DOHH2 (cell line): Measurements from ENCODE around the gene AURKA.

Experiments
- H3F3A ChIP-seq: fragments of 200-600 bp; sonication (generic), shearing (Covaris generic); 2 replicates; pipeline ENCODE4 v1.6.0; 2016; ENCODE audit warnings: antibody characterized with exemption, mild to moderate bottlenecking; ENCODE audit not compliant: control insufficient read depth, insufficient read depth
- H3K27ac ChIP-seq: fragments of 200-600 bp; sonication (generic); 2 replicates; pipeline ENCODE4 v1.5.1; 2014; ENCODE audit warnings: low read depth, mild to moderate bottlenecking, low read length, moderate library complexity
- H3K27me3 ChIP-seq: fragments of 200-600 bp; sonication (generic); 2 replicates; pipeline ENCODE4 v1.6.1; 2014; ENCODE audit warnings: mild to moderate bottlenecking, low read length, mixed read lengths; ENCODE audit not compliant: control insufficient read depth
- H3K36me3 ChIP-seq: fragments of 200-600 bp; sonication (generic); 2 replicates; pipeline ENCODE4 v1.6.1; 2014; ENCODE audit warnings: mild to moderate bottlenecking, low read length, moderate library complexity, mixed read lengths; ENCODE audit not compliant: control insufficient read depth
- H3K4me1 ChIP-seq: fragments of 200-600 bp; sonication (generic); 2 replicates; pipeline ENCODE4 v1.6.1; 2014; ENCODE audit warnings: mild to moderate bottlenecking, low read length, mixed read lengths; ENCODE audit not compliant: control insufficient read depth
- H3K4me2 ChIP-seq: fragments of 200-600 bp; sonication (generic); 2 replicates; pipeline ENCODE4 v1.6.0; 2014; ENCODE audit warnings: mild to moderate bottlenecking, low read length, moderate library complexity
- H3K4me3 ChIP-seq: fragments of 200-600 bp; sonication (generic); 2 replicates; pipeline ENCODE4 v1.5.1; 2014; ENCODE audit warnings: mild to moderate bottlenecking, low read length, mixed read lengths
- H3K79me2 ChIP-seq: fragments of 200-600 bp; sonication (generic); 2 replicates; pipeline ENCODE4 v1.6.1; 2014; ENCODE audit warnings: mild to moderate bottlenecking, low read length, mixed read lengths; ENCODE audit not compliant: control insufficient read depth
- H3K9me2 ChIP-seq: fragments of 200-600 bp; sonication (generic); replicated peaks from 2 replicates; pipeline ENCODE4 v1.6.1; 2014; ENCODE audit warnings: mild to moderate bottlenecking, low read length, mixed read lengths; ENCODE audit not compliant: control insufficient read depth
- H3K9me3 ChIP-seq: fragments of 200-600 bp; sonication (generic); 2 replicates; pipeline ENCODE4 v1.6.1; 2014; ENCODE audit warnings: antibody characterized with exemption, low read length, mixed read lengths; ENCODE audit not compliant: control insufficient read depth, insufficient read depth
- H4K20me1 ChIP-seq: fragments of 200-600 bp; sonication (generic); 2 replicates; pipeline ENCODE4 v1.6.0; 2014; ENCODE audit warnings: low read depth, mild to moderate bottlenecking, antibody characterized with exemption, low read length, moderate library complexity; ENCODE audit not compliant: control insufficient read depth, insufficient read depth
- EZH2phosphoT487 ChIP-seq: fragments of 200-600 bp; sonication (generic); IDR thresholded peaks from 2 replicates; pipeline ENCODE4 v1.6.1; 2017; ENCODE audit warnings: borderline replicate concordance, mild to moderate bottlenecking, antibody characterized with exemption, low read length, moderate library complexity, mixed read lengths
- TF ChIP-seq, protein P1 (sequence below): fragments of 200-600 bp; sonication (generic); IDR thresholded peaks from one replicate; pipeline ENCODE4 v1.5.1; 2014; ENCODE audit warnings: antibody characterized with exemption, mild to moderate bottlenecking, low read depth, low read length; ENCODE audit not compliant: poor library complexity, severe bottlenecking

The AURKA gene

DNA sequence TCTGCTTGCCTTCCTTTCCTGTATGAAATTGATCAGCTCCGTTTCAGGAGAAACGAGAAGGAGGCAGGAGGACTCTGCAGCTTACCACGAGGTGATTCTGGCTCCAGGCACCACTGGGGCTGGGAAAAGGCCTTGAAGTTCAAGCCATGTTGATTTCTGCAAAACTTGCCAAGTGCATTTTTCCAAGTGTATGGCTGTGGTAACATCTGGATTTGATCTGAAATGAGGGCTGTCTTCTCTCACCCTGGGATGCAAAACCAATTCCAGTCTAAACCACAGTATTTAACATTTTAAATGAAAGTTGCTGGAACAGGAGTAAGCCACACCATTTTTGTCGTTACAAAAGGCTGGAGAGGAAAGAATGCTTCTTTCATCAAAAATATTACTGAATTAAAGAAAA lies 69.3 kb downstream of the AURKA start:
- Histone ChIP-seq H3K9me2 (no peaks in the 10 kb centered on the region), H3K27me3 (no peaks in the 10 kb centered on the region), H3K4me1 (no peaks in the 10 kb centered on the region), H3K27ac (no peak overlapping the region), H4K20me1 (no peaks in the 10 kb centered on the region), H3K79me2 (no peaks in the 10 kb centered on the region), H3K9me3 (no peaks in the 10 kb centered on the region), H3F3A (no peaks in the 10 kb centered on the region), H3K4me3 (no peak overlapping the region), H3K4me2 (no peak overlapping the region), H3K36me3 (no peaks in the 10 kb centered on the region)
- TF ChIP-seq, protein P1, sequence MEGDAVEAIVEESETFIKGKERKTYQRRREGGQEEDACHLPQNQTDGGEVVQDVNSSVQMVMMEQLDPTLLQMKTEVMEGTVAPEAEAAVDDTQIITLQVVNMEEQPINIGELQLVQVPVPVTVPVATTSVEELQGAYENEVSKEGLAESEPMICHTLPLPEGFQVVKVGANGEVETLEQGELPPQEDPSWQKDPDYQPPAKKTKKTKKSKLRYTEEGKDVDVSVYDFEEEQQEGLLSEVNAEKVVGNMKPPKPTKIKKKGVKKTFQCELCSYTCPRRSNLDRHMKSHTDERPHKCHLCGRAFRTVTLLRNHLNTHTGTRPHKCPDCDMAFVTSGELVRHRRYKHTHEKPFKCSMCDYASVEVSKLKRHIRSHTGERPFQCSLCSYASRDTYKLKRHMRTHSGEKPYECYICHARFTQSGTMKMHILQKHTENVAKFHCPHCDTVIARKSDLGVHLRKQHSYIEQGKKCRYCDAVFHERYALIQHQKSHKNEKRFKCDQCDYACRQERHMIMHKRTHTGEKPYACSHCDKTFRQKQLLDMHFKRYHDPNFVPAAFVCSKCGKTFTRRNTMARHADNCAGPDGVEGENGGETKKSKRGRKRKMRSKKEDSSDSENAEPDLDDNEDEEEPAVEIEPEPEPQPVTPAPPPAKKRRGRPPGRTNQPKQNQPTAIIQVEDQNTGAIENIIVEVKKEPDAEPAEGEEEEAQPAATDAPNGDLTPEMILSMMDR: no peak
- TF ChIP-seq EZH2phosphoT487: no peak
